H9 (cell line): ENCODE data around the gene LSM3. TPM values are rescaled to one million over a fixed set of nuclear protein-coding genes. Genes with fewer than 3 reads are reported as not detected.

Experiments
- DNase-seq: peaks from one replicate; pipeline ENCODE4 v3.0.0-alpha.2; 2017
- H2AFZ ChIP-seq: one replicate; pipeline ENCODE4 v1.6.1; 2013; ENCODE audit warnings: mild to moderate bottlenecking, low read length, control low read depth, moderate library complexity
- H2AK5ac ChIP-seq: 2 replicates; pipeline ENCODE4 v1.6.1; 2013; ENCODE audit warnings: low read length, control low read depth, mixed read lengths; ENCODE audit not compliant: insufficient read length
- H2BK120ac ChIP-seq: one replicate; pipeline ENCODE4 v1.6.1; 2013; ENCODE audit warnings: low read depth, mild to moderate bottlenecking, low read length, control low read depth, inconsistent platforms; ENCODE audit not compliant: poor library complexity, severe bottlenecking
- H2BK12ac ChIP-seq: 2 replicates; pipeline ENCODE4 v1.6.1; 2013; ENCODE audit warnings: low read length, control low read depth, mixed read lengths, low read depth; ENCODE audit not compliant: insufficient read length
- H2BK15ac ChIP-seq: 2 replicates; pipeline ENCODE4 v1.6.1; 2013; ENCODE audit warnings: low read depth, low read length, control low read depth
- H2BK20ac ChIP-seq: one replicate; pipeline ENCODE4 v1.6.1; 2013; ENCODE audit warnings: low read depth, mild to moderate bottlenecking, low read length, control low read depth, inconsistent platforms; ENCODE audit not compliant: poor library complexity, severe bottlenecking
- H2BK5ac ChIP-seq: 2 replicates; pipeline ENCODE4 v1.6.1; 2013; ENCODE audit warnings: low read length, control low read depth, mixed read lengths; ENCODE audit not compliant: insufficient read length
- H3K14ac ChIP-seq: 2 replicates; pipeline ENCODE4 v1.6.1; 2013; ENCODE audit warnings: low read length, control low read depth; ENCODE audit not compliant: insufficient read depth
- H3K18ac ChIP-seq: 2 replicates; pipeline ENCODE4 v1.6.1; 2013; ENCODE audit warnings: low read depth, mild to moderate bottlenecking, mixed read lengths, low read length, control low read depth; ENCODE audit not compliant: insufficient read length
- H3K23ac ChIP-seq: 2 replicates; pipeline ENCODE4 v1.6.1; 2013; ENCODE audit warnings: low read length, control low read depth, mixed read lengths, low read depth; ENCODE audit not compliant: insufficient read length
- H3K23me2 ChIP-seq: 2 replicates; pipeline ENCODE4 v1.6.1; 2013; ENCODE audit warnings: low read depth, mild to moderate bottlenecking, mixed read lengths, low read length, control low read depth; ENCODE audit not compliant: insufficient read length, poor library complexity, severe bottlenecking
- H3K27ac ChIP-seq: 2 replicates; pipeline ENCODE4 v1.5.1; 2013; ENCODE audit warnings: low read length, control low read depth, mixed read lengths, low read depth; ENCODE audit not compliant: insufficient read length
- H3K27me3 ChIP-seq: 2 replicates; pipeline ENCODE4 v1.6.1; 2013; ENCODE audit warnings: low read length, control low read depth, inconsistent platforms; ENCODE audit not compliant: insufficient read depth
- H3K4ac ChIP-seq: 2 replicates; pipeline ENCODE4 v1.6.1; 2013; ENCODE audit warnings: low read depth, mild to moderate bottlenecking, control low read depth, inconsistent platforms, low read length, moderate library complexity
- H3K4me1 ChIP-seq: 2 replicates; pipeline ENCODE4 v1.6.1; 2013; ENCODE audit warnings: low read length, control low read depth, inconsistent platforms; ENCODE audit not compliant: insufficient read depth
- H3K4me2 ChIP-seq: 2 replicates; pipeline ENCODE4 v1.6.1; 2013; ENCODE audit warnings: low read length, control low read depth, mixed read lengths; ENCODE audit not compliant: insufficient read length, insufficient read depth
- H3K56ac ChIP-seq: 2 replicates; pipeline ENCODE4 v1.6.1; 2013; ENCODE audit warnings: low read depth, mild to moderate bottlenecking, mixed read lengths, low read length, control low read depth; ENCODE audit not compliant: insufficient read length
- H3K79me1 ChIP-seq: 2 replicates; pipeline ENCODE4 v1.6.1; 2013; ENCODE audit warnings: low read depth, mild to moderate bottlenecking, moderate library complexity, low read length, control low read depth, inconsistent platforms; ENCODE audit not compliant: insufficient read depth, poor library complexity, severe bottlenecking
- H3K79me2 ChIP-seq: 2 replicates; pipeline ENCODE4 v1.6.1; 2013; ENCODE audit warnings: low read length, control low read depth, inconsistent platforms; ENCODE audit not compliant: insufficient read depth
- H3K9ac ChIP-seq: 2 replicates; pipeline ENCODE4 v1.6.1; 2013; ENCODE audit warnings: low read length, control low read depth, mixed read lengths; ENCODE audit not compliant: insufficient read length; ENCODE audit errors: extremely low read depth
- H3K9me3 ChIP-seq: one replicate; pipeline ENCODE4 v1.6.1; 2013; ENCODE audit warnings: low read depth, low read length, inconsistent platforms; ENCODE audit not compliant: control insufficient read depth
- H3T11ph ChIP-seq: one replicate; pipeline ENCODE4 v1.6.1; 2013; ENCODE audit warnings: mild to moderate bottlenecking, low read length, control low read depth, inconsistent platforms
- H4K20me1 ChIP-seq: one replicate; pipeline ENCODE4 v1.6.1; 2013; ENCODE audit not compliant: control insufficient read depth, insufficient read length, insufficient read depth
- H4K5ac ChIP-seq: 2 replicates; pipeline ENCODE4 v1.6.1; 2013; ENCODE audit warnings: low read depth, mild to moderate bottlenecking, mixed read lengths, low read length, control low read depth; ENCODE audit not compliant: insufficient read length
- H4K8ac ChIP-seq: replicated peaks from 2 replicates; pipeline ENCODE4 v1.6.1; 2013; ENCODE audit warnings: low read length, control low read depth, mixed read lengths, low read depth; ENCODE audit not compliant: insufficient read length
- H4K91ac ChIP-seq: 2 replicates; pipeline ENCODE4 v1.6.1; 2013; ENCODE audit warnings: low read depth, mild to moderate bottlenecking, moderate library complexity, mixed read lengths, low read length, control low read depth; ENCODE audit not compliant: insufficient read length
- H3K27ac Mint-ChIP-seq, 3 experiments: 2 replicates in 2 of 3; 3 replicates in 1 of 3; pipeline ENCODE4 v1.8.0; 2020 to 2021; ENCODE audit warnings: mixed read lengths in 3 of 3, mild to moderate bottlenecking in 1 of 3, moderate library complexity in 1 of 3
- H3K27me3 Mint-ChIP-seq: 2 replicates; pipeline ENCODE4 v1.8.0; 2021; ENCODE audit warnings: low read depth, mild to moderate bottlenecking, moderate library complexity, mixed read lengths
- H3K36me3 Mint-ChIP-seq, 3 experiments: 2 replicates in 2 of 3; 3 replicates in 1 of 3; pipeline ENCODE4 v1.8.0; 2020 to 2021; ENCODE audit warnings: low read depth in 3 of 3, mixed read lengths in 3 of 3; ENCODE audit not compliant: insufficient read depth in 1 of 3
- H3K4me1 Mint-ChIP-seq, 2 experiments: 2 replicates each; pipeline ENCODE4 v1.8.0; 2020; ENCODE audit warnings: mixed read lengths in 2 of 2
- H3K4me3 Mint-ChIP-seq, 2 experiments: 2 replicates in 1 of 2; 3 replicates in 1 of 2; pipeline ENCODE4 v1.8.0; 2020 to 2021; ENCODE audit warnings: mild to moderate bottlenecking in 2 of 2, mixed read lengths in 2 of 2, moderate library complexity in 1 of 2
- H3K9me3 Mint-ChIP-seq, 2 experiments: 2 replicates in 1 of 2; 3 replicates in 1 of 2; pipeline ENCODE4 v1.8.0; 2020; ENCODE audit warnings: mild to moderate bottlenecking in 2 of 2, mixed read lengths in 2 of 2, moderate library complexity in 1 of 2
- WGBS: extraction: QIAGEN DNeasy Blood & Tissue Kit; methylation state at CpG from one replicate; pipeline ENCODE4 v1.1.7; 2013; ENCODE audit warnings: missing lambda C conversion rate, low lambda C conversion rate, mixed read lengths; ENCODE audit not compliant: insufficient read length; ENCODE audit errors: extremely low coverage; 5-methylcytosine and 5-hydroxymethylcytosine counted together
- total RNA-seq: library from RNA; stranded (reverse); gene quantifications from 2 replicates; pipeline ENCODE4 v1.2.1, GENCODE V29; 2021
- TF ChIP-seq, protein P1 (sequence below): fragments of 200-600 bp; sonication (generic); conservative IDR thresholded peaks from 3 replicates; pipeline ENCODE4 v1.8.0; 2021; ENCODE audit warnings: antibody characterized with exemption, mild to moderate bottlenecking

The LSM3 gene
- total RNA-seq, 1 experiment from 2014 or later: 24.4 TPM

DNA sequence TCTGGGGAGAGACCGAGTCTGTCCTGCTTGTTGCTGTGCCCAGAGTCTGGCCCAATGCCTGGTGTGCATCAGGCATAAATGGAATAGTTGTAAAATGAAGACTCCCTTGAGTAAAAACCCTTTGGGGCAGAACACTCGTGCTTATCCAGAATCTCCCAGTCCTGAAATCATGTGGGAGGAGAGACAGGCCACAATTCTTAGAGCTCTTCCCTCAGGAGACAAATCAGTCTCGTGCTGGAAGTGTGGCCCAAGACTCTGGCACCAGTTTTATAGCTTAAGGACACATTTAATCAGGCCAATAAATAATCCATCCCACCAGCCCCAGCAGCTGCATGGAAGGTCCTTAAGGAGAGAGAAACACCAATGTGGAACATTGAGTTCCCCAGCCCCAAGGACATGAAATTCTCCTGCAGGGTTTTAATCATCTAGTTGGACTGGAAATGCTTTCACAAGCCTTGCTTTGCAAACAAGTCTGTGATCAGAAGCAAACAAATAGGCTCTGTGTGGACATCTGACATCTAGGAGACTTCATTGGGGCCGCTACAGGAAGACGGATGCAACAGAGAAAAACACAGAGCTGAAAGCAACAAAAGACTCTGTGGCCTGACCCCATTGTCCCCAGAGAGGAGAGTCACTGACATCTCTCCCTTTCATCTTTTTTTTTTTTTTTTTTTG lies 70.4 kb downstream of the LSM3 start:
- Histone ChIP-seq H4K91ac (no peak overlapping the region), H3K27me3 (0 out of 2 replicates have a peak, but pooled peaks cover 3% of the 10 kb centered on the region), H4K8ac (no peak overlapping the region), H3K4ac (no peak overlapping the region), H2AFZ (no peak overlapping the region), H3K23ac (no peak overlapping the region), H3K23me2 (no peaks in the 10 kb centered on the region), H3K18ac (no peak overlapping the region), H2BK120ac (no peak overlapping the region), H2BK5ac (no peak overlapping the region), H2BK15ac (no peak overlapping the region), H4K20me1 (no peaks in the 10 kb centered on the region), H3K79me2 (no peaks in the 10 kb centered on the region), H3K9ac (no peak overlapping the region), H4K5ac (no peak overlapping the region), H3T11ph (no peak overlapping the region), H3K56ac (no peak overlapping the region), H3K14ac (no peak overlapping the region), H3K27ac (no peak overlapping the region), H2AK5ac (no peak overlapping the region), H3K9me3 (no peaks in the 10 kb centered on the region), H2BK12ac (no peak overlapping the region), H3K4me2 (no peak overlapping the region), H2BK20ac (no peak overlapping the region), H3K4me1 (no peaks in the 10 kb centered on the region), H3K79me1 (no peaks in the 10 kb centered on the region)
- H3K9me3 Mint-ChIP-seq: no peaks in the 10 kb centered on the region
- no peak overlapping the region for H3K27ac Mint-ChIP-seq
- DNase-seq: no peak
- peaks cover 19% of the 10 kb centered on the region for H3K27me3 Mint-ChIP-seq
- TF ChIP-seq, protein P1, sequence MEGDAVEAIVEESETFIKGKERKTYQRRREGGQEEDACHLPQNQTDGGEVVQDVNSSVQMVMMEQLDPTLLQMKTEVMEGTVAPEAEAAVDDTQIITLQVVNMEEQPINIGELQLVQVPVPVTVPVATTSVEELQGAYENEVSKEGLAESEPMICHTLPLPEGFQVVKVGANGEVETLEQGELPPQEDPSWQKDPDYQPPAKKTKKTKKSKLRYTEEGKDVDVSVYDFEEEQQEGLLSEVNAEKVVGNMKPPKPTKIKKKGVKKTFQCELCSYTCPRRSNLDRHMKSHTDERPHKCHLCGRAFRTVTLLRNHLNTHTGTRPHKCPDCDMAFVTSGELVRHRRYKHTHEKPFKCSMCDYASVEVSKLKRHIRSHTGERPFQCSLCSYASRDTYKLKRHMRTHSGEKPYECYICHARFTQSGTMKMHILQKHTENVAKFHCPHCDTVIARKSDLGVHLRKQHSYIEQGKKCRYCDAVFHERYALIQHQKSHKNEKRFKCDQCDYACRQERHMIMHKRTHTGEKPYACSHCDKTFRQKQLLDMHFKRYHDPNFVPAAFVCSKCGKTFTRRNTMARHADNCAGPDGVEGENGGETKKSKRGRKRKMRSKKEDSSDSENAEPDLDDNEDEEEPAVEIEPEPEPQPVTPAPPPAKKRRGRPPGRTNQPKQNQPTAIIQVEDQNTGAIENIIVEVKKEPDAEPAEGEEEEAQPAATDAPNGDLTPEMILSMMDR: no peak
- no peak overlapping the region for H3K4me3 Mint-ChIP-seq
- WGBS: no CpG with 5 or more reads among the region's 5 CpGs
- H3K4me1 Mint-ChIP-seq: no peaks in the 10 kb centered on the region
- H3K36me3 Mint-ChIP-seq: no peaks in the 10 kb centered on the region

Other genes starting within 250 kb of the LSM3 start
- gene CHCHD4, start 53.9 kb upstream of the LSM3 start, total RNA-seq: 13.3 and 13.7 TPM in 2 replicates
- gene TMEM43, start 53.8 kb upstream of the LSM3 start, total RNA-seq: 35.8 and 36.7 TPM in 2 replicates
- gene XPC, start 216 bp upstream of the LSM3 start, total RNA-seq: 25.6 and 30.3 TPM in 2 replicates
- gene SLC6A6, start 223.8 kb downstream of the LSM3 start, total RNA-seq: 70.8 and 72.6 TPM in 2 replicates